Measurements from ENCODE around the gene STAG3. TPM values are rescaled to one million over a fixed set of nuclear protein-coding genes. Genes with fewer than 3 reads are reported as not detected.
"Not testable (repeated sequence)": the region's sequence is repeated elsewhere in the genome, so short reads cannot be mapped to it uniquely, and the experiment has no call there.

The STAG3 gene
- total RNA-seq, 1 donor from 2014 or later: not detected

DNA sequence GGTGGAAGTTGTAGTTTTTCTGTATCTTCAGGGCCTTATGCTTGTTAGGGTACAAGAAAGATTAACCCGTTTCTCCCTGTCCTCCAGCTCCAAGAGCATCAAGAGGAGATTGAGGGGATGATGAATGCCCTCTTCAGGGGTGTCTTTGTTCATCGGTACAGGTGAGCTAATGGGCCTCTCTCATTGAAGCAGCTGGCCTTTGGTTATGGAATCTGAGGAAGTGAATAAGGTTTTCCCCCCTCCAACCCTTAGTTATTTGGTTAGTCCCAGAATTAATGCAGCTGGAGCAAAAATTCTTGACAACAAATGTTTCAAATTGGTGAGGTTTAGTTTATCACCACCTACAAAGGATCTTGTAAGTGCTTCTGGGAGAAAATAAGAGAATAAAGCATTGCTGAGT, 17.5 kb downstream of the STAG3 start:
- no peaks in the 10 kb centered on the region for H3K9me3 ChIP-seq
- no peaks in the 10 kb centered on the region for H3K36me3 ChIP-seq
- H3K4me3 ChIP-seq: no peak overlapping the region
- DNase-seq (ENCODE audit: extremely low spot score in 2 of 2): no peak
- no peaks in the 10 kb centered on the region for H3K27me3 ChIP-seq
- no peak overlapping the region for H3K27ac ChIP-seq
- intact Hi-C loops (cut with DNase I): loop anchor here (10.0 kb wide), 1 partner anchor 50 kb away; the partner anchor contains the start of gene LAMTOR4
- no peaks in the 10 kb centered on the region for H3K4me1 ChIP-seq
- TF ChIP-seq POLR2AphosphoS5 (IDR thresholded peaks at IDR 0.05; ENCODE audit: insufficient read depth in 1 of 2, low read depth in 1 of 2) (no peak), POLR2A (IDR thresholded peaks at IDR 0.05) (no peak)
- TF ChIP-seq, protein P1, sequence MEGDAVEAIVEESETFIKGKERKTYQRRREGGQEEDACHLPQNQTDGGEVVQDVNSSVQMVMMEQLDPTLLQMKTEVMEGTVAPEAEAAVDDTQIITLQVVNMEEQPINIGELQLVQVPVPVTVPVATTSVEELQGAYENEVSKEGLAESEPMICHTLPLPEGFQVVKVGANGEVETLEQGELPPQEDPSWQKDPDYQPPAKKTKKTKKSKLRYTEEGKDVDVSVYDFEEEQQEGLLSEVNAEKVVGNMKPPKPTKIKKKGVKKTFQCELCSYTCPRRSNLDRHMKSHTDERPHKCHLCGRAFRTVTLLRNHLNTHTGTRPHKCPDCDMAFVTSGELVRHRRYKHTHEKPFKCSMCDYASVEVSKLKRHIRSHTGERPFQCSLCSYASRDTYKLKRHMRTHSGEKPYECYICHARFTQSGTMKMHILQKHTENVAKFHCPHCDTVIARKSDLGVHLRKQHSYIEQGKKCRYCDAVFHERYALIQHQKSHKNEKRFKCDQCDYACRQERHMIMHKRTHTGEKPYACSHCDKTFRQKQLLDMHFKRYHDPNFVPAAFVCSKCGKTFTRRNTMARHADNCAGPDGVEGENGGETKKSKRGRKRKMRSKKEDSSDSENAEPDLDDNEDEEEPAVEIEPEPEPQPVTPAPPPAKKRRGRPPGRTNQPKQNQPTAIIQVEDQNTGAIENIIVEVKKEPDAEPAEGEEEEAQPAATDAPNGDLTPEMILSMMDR (IDR thresholded peaks at IDR 0.05): no peak

DNA sequence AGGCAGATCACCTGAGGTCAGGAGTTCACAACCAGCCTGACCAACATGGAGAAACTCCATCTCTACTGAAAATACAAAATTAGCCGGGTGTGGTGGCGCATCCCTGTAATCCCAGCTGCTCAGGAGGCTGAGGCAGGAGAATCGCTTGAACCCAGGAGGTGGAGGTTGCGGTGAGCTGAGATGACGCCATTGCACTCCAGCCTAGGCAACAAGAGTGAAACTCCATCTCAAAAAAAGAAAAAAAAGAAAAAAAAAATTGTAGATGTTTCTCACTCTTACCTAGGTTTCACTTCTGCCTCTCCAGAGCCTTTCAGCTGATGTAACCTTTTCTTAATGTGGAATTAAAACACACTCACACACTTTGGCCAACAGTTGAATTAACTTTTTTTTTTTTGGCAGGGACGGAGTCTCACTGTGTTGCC, 18.2 kb downstream of the STAG3 start:
- H3K4me3 ChIP-seq; H3K27ac ChIP-seq; H3K9me3 ChIP-seq; H3K4me1 ChIP-seq; H3K27me3 ChIP-seq; DNase-seq (ENCODE audit: extremely low spot score in 2 of 2); H3K36me3 ChIP-seq: not testable (repeated sequence)
- intact Hi-C loops (cut with DNase I): loop anchor here (10.0 kb wide), 1 partner anchor 51 kb away; the partner anchor contains the start of gene LAMTOR4

DNA sequence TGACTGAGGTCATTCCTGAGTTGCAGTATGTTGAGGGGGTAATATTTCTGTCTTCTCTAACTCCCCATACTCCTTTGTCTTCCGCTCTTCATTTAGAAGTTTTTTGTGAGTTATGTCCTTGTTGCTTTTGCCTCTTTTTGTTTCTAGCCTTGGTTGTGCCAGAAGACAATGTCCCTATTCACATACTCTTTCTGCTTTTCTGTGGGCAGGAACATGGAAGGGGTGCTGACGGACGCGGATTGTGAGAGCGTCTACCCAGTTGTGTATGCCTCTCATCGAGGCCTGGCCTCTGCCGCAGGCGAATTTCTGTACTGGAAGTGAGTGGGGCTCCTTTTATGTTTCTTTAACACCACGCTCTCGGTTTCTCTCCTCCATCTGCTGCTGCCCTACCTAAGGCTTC, 20.5 kb downstream of the STAG3 start:
- H3K27me3 ChIP-seq: no peaks in the 10 kb centered on the region
- no peaks in the 10 kb centered on the region for H3K4me1 ChIP-seq
- no peaks in the 10 kb centered on the region for H3K36me3 ChIP-seq
- no peak overlapping the region for H3K4me3 ChIP-seq
- H3K27ac ChIP-seq: no peak overlapping the region
- intact Hi-C loops (cut with DNase I): loop anchor here (10.0 kb wide), 1 partner anchor 53 kb away; the partner anchor contains the start of gene LAMTOR4
- DNase-seq (ENCODE audit: extremely low spot score in 2 of 2): no peak
- H3K9me3 ChIP-seq: no peaks in the 10 kb centered on the region
- TF ChIP-seq POLR2AphosphoS5 (IDR thresholded peaks at IDR 0.05; ENCODE audit: insufficient read depth in 1 of 2, low read depth in 1 of 2) (no peak), POLR2A (IDR thresholded peaks at IDR 0.05) (no peak)
- TF ChIP-seq, protein P1 (IDR thresholded peaks at IDR 0.05): no peak

DNA sequence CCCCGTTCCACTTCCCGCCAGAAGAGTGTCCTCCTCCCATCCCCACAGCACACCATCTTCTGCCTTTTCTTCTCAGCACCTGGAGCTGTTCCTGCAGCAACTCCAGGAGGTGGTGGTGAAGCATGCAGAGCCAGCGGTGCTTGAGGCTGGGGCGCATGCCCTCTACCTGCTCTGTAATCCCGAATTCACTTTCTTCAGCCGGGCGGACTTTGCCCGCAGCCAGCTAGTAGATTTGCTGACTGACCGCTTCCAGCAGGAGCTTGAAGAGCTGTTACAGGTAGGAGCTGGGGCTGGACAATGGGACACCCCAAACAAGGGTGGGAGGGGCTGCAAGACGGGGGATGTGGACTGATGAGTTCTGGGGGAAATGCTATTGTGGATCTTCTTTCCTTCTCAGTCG, 23.0 kb downstream of the STAG3 start:
- TF ChIP-seq, protein P1 (IDR thresholded peaks at IDR 0.05): no peak
- TF ChIP-seq POLR2A (IDR thresholded peaks at IDR 0.05) (no peak), POLR2AphosphoS5 (IDR thresholded peaks at IDR 0.05; ENCODE audit: insufficient read depth in 1 of 2, low read depth in 1 of 2) (no peak)

DNA sequence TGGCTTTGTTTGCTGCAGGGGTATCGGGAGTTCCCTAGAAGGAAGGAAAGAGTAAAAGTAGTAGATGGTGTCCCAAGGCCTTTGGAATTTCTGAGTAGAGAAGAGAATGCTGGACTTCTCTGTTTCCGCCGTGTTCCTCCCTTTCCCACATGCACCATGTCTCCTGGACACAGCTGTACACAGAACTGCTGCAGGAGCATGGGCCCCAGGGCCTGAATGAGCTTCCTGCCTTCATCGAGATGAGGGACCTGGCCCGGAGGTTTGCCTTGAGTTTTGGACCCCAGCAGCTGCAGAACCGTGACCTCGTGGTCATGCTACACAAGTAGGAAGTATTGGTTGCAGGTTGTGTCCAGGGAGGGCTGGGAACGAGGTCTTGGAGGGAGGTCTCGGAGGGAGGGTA, 26.7 kb downstream of the STAG3 start:
- no peaks in the 10 kb centered on the region for H3K4me1 ChIP-seq
- intact Hi-C loops (cut with DNase I): no loop called here
- H3K27me3 ChIP-seq: no peaks in the 10 kb centered on the region

More for the DNA sequence above, 23.0 kb downstream of the STAG3 start:
- DNase-seq (ENCODE audit: extremely low spot score in 2 of 2): no peak
- no peaks in the 10 kb centered on the region for H3K27me3 ChIP-seq
- H3K27ac ChIP-seq: no peak overlapping the region
- intact Hi-C loops (cut with DNase I): no loop called here
- H3K4me1 ChIP-seq: no peaks in the 10 kb centered on the region
- no peaks in the 10 kb centered on the region for H3K9me3 ChIP-seq
- H3K36me3 ChIP-seq: no peaks in the 10 kb centered on the region
- no peak overlapping the region for H3K4me3 ChIP-seq

More for the DNA sequence above, 26.7 kb downstream of the STAG3 start:
- Histone ChIP-seq H3K9me3 (no peaks in the 10 kb centered on the region), H3K36me3 (no peaks in the 10 kb centered on the region), H3K4me3 (no peak overlapping the region), H3K27ac (no peak overlapping the region)
- TF ChIP-seq POLR2A (IDR thresholded peaks at IDR 0.05): no peak
- TF ChIP-seq POLR2AphosphoS5 (IDR thresholded peaks at IDR 0.05; ENCODE audit: insufficient read depth in 1 of 2, low read depth in 1 of 2): no peak
- TF ChIP-seq, protein P1 (IDR thresholded peaks at IDR 0.05): no peak
- no peak for DNase-seq (ENCODE audit: extremely low spot score in 2 of 2)
